ENCODE data around the gene FAM174C. TPM values are rescaled to one million over a fixed set of nuclear protein-coding genes. Genes with fewer than 3 reads are reported as not detected.

Gene FAM174C
- total and polyA plus RNA-seq, 9 donors: 0.30 to 72.5 (median 26.7) TPM

DNA sequence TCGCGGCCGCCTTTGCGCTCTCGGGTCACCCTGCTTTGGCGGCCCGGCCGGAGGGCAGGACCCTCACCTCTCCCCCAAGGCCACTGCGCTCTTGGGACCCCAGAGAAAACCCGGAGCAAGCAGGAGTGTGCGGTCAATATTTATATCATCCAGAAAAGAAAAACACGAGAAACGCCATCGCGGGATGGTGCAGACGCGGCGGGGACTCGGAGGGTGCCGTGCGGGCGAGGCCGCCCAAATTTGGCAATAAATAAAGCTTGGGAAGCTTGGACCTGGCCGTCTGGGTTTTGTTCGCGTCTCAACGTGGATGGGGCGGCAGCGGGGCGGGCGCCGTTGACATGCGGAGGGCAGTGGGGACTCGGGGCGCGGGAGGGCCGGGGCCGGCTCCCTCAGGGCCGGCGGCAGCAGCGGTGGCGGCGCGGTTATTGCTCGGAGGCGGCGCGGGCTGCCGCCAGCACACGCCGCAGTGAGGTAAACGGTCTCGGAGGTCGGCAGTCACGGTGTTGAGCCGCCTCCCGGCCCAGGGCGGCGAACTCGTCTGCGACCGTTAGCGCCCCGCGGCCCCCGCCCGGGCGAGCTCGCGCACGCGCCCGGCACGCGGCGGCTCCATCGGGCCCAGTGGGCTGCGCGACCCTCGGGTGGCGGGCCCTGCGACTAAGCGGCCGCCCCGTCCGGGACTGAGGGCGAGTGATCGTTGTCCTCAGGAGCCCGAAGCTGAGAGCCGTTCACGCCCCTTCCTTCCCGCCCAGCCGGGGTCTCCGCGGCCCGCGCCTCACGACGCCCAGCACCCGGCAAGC, 47.0 kb upstream of the FAM174C start:
- 94 to 96% (median 95%) methylated on average over 100 of the region's 100 CpGs for WGBS, 3 donors
- no peak for DNase-seq
- no peaks in the 10 kb centered on the region for H3K9me3 ChIP-seq
- no peak overlapping the region for H3K4me3 ChIP-seq
- intact Hi-C loops (cut with DNase I): no loop called here
- H3K36me3 ChIP-seq: no peaks in the 10 kb centered on the region
- TF ChIP-seq, protein P1, sequence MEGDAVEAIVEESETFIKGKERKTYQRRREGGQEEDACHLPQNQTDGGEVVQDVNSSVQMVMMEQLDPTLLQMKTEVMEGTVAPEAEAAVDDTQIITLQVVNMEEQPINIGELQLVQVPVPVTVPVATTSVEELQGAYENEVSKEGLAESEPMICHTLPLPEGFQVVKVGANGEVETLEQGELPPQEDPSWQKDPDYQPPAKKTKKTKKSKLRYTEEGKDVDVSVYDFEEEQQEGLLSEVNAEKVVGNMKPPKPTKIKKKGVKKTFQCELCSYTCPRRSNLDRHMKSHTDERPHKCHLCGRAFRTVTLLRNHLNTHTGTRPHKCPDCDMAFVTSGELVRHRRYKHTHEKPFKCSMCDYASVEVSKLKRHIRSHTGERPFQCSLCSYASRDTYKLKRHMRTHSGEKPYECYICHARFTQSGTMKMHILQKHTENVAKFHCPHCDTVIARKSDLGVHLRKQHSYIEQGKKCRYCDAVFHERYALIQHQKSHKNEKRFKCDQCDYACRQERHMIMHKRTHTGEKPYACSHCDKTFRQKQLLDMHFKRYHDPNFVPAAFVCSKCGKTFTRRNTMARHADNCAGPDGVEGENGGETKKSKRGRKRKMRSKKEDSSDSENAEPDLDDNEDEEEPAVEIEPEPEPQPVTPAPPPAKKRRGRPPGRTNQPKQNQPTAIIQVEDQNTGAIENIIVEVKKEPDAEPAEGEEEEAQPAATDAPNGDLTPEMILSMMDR (IDR thresholded peaks at IDR 0.05): no peak
- TF ChIP-seq POLR2A (IDR thresholded peaks at IDR 0.05) (no peak), EP300 (IDR thresholded peaks at IDR 0.05) (no peak)
- H3K27ac ChIP-seq: no peak overlapping the region
- H3K27me3 ChIP-seq: no peaks in the 10 kb centered on the region
- H3K4me1 ChIP-seq (ENCODE audit: insufficient read depth): peaks cover 12% of the 10 kb centered on the region

DNA sequence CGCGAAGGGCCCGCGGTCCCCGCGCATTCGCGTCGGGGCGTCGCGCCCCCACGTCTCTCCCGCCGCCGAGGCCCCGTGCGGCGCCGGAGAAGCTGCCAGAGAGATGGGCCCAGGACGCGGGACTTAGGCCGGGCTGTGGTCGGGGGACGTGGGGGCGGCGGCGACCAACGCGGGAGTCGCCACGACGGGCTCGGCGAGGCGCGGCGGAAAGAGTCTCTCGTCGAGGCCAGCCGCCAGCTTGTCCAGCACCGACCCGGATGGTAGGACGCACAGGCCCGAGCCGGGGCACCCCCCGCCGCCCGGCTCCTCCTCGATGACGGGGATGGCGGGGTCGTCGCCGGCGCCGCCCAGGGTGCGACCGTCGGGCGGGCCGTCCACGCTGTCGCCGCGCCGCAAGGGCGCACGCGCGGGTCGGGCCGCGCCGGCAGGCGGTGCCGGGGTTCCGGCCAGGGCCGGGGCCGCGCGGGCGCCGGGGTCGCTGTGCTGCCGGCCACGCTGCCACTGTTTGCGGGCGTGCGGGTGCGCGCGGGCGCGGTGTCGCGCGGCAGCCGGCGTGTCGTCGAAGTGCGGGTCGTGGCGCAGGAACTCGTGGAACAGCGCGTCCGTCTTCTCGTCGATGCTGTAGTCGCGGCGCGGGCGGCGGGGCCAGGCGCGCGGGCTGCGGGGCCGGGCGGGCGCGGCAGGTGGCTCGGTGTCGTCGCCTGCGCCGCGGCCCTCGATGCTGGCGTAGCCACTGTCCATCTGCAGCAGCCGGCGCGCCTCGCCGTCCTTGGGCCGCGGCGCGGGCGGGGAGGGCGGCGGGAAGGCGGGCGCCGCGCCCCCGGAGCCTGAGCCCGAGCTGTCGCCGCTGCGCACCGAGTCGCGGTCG, 46.0 kb upstream of the FAM174C start:
- Histone ChIP-seq H3K36me3 (no peaks in the 10 kb centered on the region), H3K4me1 (ENCODE audit: insufficient read depth) (peaks cover 12% of the 10 kb centered on the region), H3K27ac (no peak overlapping the region), H3K9me3 (no peaks in the 10 kb centered on the region), H3K4me3 (no peak overlapping the region), H3K27me3 (no peaks in the 10 kb centered on the region)
- intact Hi-C loops (cut with DNase I): no loop called here
- DNase-seq: no peak
- WGBS, 3 donors: 91 to 95% (median 95%) methylated on average over 152 to 158 of the region's 158 CpGs
- TF ChIP-seq EP300 (IDR thresholded peaks at IDR 0.05) (no peak), POLR2A (IDR thresholded peaks at IDR 0.05) (no peak)
- TF ChIP-seq, protein P1 (IDR thresholded peaks at IDR 0.05): no peak

DNA sequence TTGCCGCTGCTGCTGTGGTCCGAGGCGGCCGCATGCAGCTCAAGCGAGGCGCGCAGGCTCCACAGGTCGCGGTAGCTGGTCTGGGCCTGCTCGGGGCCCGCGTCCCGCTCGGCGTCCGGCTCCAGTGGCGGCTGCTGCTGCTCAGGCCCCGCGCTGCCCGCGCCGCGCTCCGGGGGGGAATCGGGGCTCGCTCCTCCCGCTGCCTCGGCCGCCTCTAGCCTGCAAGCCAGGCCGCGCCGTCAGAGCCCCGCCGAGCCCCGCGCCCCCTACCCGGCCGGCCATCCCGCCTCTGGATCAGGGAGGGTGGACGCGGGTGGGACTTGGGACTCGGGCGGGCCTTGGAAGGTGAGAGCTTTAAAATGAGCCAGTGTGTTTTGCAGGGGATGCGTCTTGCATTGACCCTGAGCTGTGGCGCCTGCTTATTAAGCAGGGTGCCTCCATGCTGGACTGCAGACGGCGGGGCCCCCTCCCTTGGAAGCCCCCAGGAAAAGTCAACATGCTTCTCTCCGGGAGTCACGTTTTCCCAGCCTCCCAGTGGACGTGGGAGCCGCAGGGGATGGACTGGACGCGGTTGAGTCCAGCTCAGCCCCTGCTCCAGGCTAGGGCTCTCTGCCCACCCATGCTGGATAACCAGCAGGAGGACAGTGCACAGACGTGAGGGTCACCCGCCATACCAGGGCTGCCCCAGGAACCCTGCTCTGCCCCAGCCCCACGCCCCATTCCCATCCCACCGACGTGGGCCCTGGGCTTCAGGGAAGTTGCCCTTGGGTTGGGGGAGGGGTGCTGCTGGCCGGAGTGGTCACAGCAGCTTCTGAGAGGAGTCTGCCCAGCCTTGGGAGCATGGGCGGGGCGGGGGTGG, 45.2 kb upstream of the FAM174C start:
- Histone ChIP-seq H3K9me3 (no peaks in the 10 kb centered on the region), H3K4me1 (ENCODE audit: insufficient read depth) (peaks cover 12% of the 10 kb centered on the region), H3K4me3 (no peak overlapping the region), H3K27ac (no peak overlapping the region), H3K36me3 (no peaks in the 10 kb centered on the region), H3K27me3 (no peaks in the 10 kb centered on the region)
- intact Hi-C loops (cut with DNase I): loop anchor here in 1 of 4 donors (10.0 kb wide), 1 partner anchor 305 kb away; the partner anchor contains the start of gene ARID3A
- DNase-seq: no peak
- TF ChIP-seq POLR2A (IDR thresholded peaks at IDR 0.05) (no peak), EP300 (IDR thresholded peaks at IDR 0.05) (no peak)
- TF ChIP-seq, protein P1 (IDR thresholded peaks at IDR 0.05): no peak
- 77 to 87% (median 81%) methylated on average over 54 to 61 of the region's 61 CpGs for WGBS, 3 donors
